ENCODE results near the gene PPIE. TPM values are rescaled to one million over a fixed set of nuclear protein-coding genes. Genes with fewer than 3 reads are reported as not detected.
"Not testable (repeated sequence)": the region's sequence is repeated elsewhere in the genome, so short reads cannot be mapped to it uniquely, and the experiment has no call there.

Gene PPIE
- total and polyA plus RNA-seq, 12 donors, result 34.3 to 78.9 (median 42.8) TPM

- Histone ChIP-seq H3K27me3 (no peaks in the 10 kb centered on the region), H3K36me3 (replicated peaks in 1 of 2) (no peaks in the 10 kb centered on the region), H3K4me3 (no peak overlapping the region), H3K4me1 (replicated peaks in 1 of 2) (peaks cover 0 to 6% of the 10 kb centered on the region in 2 donors), H3K9me3 (replicated peaks in 1 of 3) (no peaks in the 10 kb centered on the region), H3K27ac (no peak overlapping the region)
- WGBS, 4 donors, result 60 to 79% (median 69%) methylated on average over 7 to 11 of the region's 11 CpGs
- TF ChIP-seq CTCF (IDR thresholded peaks at IDR 0.05) (no peak), POLR2A (IDR thresholded peaks at IDR 0.05) (no peak)
- DNase-seq, result no peak
- intact Hi-C loops (cut with DNase I), result no loop called here
Measured at GRCh38 chr1:39787468-39787867, 48.8 kb downstream of the PPIE start.

DNA sequence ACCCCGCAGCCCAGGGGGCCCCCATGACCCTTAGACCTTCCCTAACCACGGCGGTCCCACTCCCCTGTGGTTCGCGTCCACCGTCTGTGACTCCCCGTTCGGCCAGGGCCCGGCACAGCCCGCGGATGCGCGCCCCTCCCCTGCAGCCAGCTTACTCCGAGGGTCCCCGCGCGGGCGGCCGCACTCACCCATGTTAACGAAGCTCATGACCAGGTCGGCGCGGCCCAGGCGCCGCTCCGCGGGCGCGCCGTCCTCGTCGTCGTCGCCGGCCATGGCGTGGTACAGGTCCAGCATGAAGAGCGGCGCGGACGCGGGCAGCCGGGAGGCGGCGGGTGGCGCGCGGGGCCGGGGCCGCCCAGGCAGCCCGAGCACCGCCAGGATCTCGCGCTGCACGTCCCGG is 49.3 kb downstream of the PPIE start:
- H3K4me1 ChIP-seq (replicated peaks in 1 of 2); intact Hi-C loops (cut with DNase I); H3K27me3 ChIP-seq; H3K9me3 ChIP-seq (replicated peaks in 1 of 3); DNase-seq; H3K27ac ChIP-seq; H3K36me3 ChIP-seq (replicated peaks in 1 of 2): not testable (repeated sequence)
- WGBS, 4 donors, result 5 to 8% (median 6%) methylated on average over 13 to 53 of the region's 55 CpGs; no CpG with 5 or more reads in 1 of the 4 donors
- peak overlapping the region in 1 of 4 donors; percentile 65 for H3K4me3 ChIP-seq

DNA sequence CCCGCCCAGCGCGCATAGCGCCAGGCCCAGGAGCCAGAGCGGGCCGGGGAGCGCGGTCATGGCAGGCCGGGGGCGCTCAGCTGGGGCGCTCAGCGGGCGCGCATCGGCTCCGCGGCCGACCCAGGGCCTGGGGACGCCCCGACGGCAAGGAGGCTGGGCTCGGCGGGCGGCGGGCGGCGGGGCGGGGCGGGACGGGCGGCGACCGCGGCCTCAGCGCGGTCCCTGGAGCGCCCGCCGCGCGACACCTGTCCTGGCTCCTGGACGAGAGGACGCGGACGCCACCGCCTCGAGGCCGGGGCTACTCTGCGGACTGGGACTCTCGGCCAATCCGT is 49.7 kb downstream of the PPIE start:
- H3K27ac ChIP-seq, result peak overlapping the region in 1 of 5 donors; percentile 10
- H3K4me1 ChIP-seq (replicated peaks in 1 of 2), result peaks cover 0 to 6% of the 10 kb centered on the region in 2 donors
- no peaks in the 10 kb centered on the region for H3K27me3 ChIP-seq
- no peak for DNase-seq
- intact Hi-C loops (cut with DNase I), result no loop called here
- TF ChIP-seq POLR2A (IDR thresholded peaks at IDR 0.05), result no peak
- TF ChIP-seq CTCF (IDR thresholded peaks at IDR 0.05), result no peak
- 1 to 3% methylated on average over 20 to 51 of the region's 51 CpGs; no CpG with 5 or more reads in 2 of the 4 donors for WGBS, 4 donors
- no peaks in the 10 kb centered on the region for H3K9me3 ChIP-seq (replicated peaks in 1 of 3)
- no peaks in the 10 kb centered on the region for H3K36me3 ChIP-seq (replicated peaks in 1 of 2)
- H3K4me3 ChIP-seq, result peak overlapping the region in 2 of 4 donors; percentile 6 to 65

DNA sequence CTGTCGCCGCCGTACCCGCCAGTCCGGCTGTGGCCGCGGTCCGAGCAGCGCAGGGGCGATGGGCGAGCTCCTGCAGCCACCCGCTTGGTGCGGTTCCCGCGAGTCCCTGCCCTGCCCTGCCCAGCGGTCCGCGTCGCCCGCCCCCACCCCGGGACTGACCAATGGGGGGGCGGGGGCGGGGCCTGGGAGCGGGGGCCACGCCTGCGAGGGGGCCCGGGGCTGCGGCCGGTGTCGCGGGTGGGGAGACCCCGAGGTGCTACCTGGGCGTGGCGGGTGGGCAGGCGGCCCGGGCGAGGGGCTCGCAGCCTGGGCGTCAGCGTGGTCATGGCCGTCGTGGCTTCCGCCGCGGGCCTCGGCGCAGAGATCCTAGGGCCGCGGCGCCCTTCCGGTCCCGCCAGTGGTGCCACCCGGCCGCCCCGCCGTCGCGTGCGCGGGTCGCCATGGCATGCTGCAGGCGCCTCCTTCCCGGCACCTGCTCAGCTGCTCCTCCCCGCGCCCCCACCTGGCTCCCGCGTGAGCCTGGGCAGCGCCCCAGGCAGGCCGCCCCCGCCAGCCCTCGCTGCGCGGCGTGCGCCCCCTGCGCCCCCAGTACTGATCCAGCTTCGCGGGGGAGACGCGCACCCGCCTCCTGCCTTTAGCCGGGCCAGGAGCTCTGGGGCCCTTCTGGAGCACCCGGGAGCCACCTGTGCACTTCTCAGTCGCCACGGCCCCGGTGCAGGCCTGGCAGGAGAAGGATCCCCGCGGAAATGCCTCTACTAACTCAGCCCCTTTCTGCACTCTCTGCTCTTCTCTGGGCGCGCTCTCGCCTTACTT is 50.3 kb downstream of the PPIE start, which contains the start of gene BMP8B:
TSS of gene BMP8B (minus strand) at position 108 of the 813 bp plus-strand sequence. CDS start 380 bp downstream, outside the sequence.
- no peak for TF ChIP-seq CTCF (IDR thresholded peaks at IDR 0.05)
- no peak for TF ChIP-seq POLR2A (IDR thresholded peaks at IDR 0.05)
- peaks cover 0 to 6% of the 10 kb centered on the region in 2 donors for H3K4me1 ChIP-seq (replicated peaks in 1 of 2)
- peak within 1 kb of the TSS in 2 of 4 donors; percentile 6 to 65 for H3K4me3 ChIP-seq
- H3K9me3 ChIP-seq (replicated peaks in 1 of 3), result no peaks in the 10 kb centered on the region
- H3K27me3 ChIP-seq, result no peaks in the 10 kb centered on the region
- H3K27ac ChIP-seq, result peak within 1 kb of the TSS in 1 of 5 donors; percentile 10
- intact Hi-C loops (cut with DNase I), result no loop called here
- peak in 5 of 7 donors; percentile 10 to 75 (median 35) for DNase-seq
- H3K36me3 ChIP-seq (replicated peaks in 1 of 2), result no peaks in the 10 kb centered on the region
- WGBS, 4 donors, result 0 to 7% (median 2%) methylated on average over 6 to 91 of the region's 91 CpGs

All from adrenal gland (tissue), 12 donors.